Hepatocyte (in vitro differentiated cells): ENCODE measurements around the gene RPS24.

Experiments used
- EZH2 ChIP-seq: fragments of 200-600 bp; sonication (generic); IDR thresholded peaks from 2 replicates; pipeline ENCODE4 v1.6.1; 2016; ENCODE audit warnings: antibody characterized with exemption, mild to moderate bottlenecking, borderline replicate concordance
- TF ChIP-seq, protein P1 (sequence below): fragments of 200-600 bp; sonication (generic); IDR thresholded peaks from 2 replicates; pipeline ENCODE4 v1.5.1; 2016; ENCODE audit warnings: antibody characterized with exemption, mild to moderate bottlenecking; ENCODE audit not compliant: poor library complexity

DNA sequence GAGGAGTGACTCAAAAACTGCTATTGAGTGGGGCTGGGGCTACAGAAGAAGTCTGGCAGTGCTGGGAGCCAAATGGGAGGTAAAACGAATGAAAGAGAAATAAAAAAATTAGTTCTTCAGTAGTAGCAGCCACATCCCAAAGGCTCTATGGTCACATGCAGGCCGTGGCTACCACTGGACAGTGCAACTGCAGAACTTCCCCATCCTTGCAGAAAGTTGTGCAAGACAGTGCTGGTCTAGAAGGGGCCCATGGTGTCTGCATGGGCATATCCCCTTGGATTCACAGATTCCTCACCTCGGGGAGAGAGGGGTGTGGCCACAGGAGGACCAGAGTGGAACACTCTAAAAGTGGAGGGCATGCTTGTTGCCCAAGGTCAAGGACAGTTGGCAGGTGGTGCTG is 47.6 kb downstream of the RPS24 start:
- TF ChIP-seq EZH2, result no peak
- TF ChIP-seq, protein P1, sequence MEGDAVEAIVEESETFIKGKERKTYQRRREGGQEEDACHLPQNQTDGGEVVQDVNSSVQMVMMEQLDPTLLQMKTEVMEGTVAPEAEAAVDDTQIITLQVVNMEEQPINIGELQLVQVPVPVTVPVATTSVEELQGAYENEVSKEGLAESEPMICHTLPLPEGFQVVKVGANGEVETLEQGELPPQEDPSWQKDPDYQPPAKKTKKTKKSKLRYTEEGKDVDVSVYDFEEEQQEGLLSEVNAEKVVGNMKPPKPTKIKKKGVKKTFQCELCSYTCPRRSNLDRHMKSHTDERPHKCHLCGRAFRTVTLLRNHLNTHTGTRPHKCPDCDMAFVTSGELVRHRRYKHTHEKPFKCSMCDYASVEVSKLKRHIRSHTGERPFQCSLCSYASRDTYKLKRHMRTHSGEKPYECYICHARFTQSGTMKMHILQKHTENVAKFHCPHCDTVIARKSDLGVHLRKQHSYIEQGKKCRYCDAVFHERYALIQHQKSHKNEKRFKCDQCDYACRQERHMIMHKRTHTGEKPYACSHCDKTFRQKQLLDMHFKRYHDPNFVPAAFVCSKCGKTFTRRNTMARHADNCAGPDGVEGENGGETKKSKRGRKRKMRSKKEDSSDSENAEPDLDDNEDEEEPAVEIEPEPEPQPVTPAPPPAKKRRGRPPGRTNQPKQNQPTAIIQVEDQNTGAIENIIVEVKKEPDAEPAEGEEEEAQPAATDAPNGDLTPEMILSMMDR, result no peak
